Astrocyte (in vitro differentiated cells and primary cell): ENCODE measurements around the gene CPA1.

Experiments used
- EZH2 ChIP-seq: IDR thresholded peaks from 2 replicates; pipeline ENCODE4 v1.6.1; 2012; ENCODE audit warnings: mild to moderate bottlenecking, low read length, inconsistent platforms; ENCODE audit not compliant: insufficient read depth
- TF ChIP-seq, protein P1 (sequence below): IDR thresholded peaks from 2 replicates; pipeline ENCODE4 v1.5.1; 2011; ENCODE audit warnings: low read depth, mild to moderate bottlenecking, inconsistent platforms, low read length, moderate library complexity; ENCODE audit not compliant: insufficient read depth

- TF ChIP-seq, protein P1, sequence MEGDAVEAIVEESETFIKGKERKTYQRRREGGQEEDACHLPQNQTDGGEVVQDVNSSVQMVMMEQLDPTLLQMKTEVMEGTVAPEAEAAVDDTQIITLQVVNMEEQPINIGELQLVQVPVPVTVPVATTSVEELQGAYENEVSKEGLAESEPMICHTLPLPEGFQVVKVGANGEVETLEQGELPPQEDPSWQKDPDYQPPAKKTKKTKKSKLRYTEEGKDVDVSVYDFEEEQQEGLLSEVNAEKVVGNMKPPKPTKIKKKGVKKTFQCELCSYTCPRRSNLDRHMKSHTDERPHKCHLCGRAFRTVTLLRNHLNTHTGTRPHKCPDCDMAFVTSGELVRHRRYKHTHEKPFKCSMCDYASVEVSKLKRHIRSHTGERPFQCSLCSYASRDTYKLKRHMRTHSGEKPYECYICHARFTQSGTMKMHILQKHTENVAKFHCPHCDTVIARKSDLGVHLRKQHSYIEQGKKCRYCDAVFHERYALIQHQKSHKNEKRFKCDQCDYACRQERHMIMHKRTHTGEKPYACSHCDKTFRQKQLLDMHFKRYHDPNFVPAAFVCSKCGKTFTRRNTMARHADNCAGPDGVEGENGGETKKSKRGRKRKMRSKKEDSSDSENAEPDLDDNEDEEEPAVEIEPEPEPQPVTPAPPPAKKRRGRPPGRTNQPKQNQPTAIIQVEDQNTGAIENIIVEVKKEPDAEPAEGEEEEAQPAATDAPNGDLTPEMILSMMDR = no peak
- no peak for TF ChIP-seq EZH2
These were observed 39.4 kb downstream of the CPA1 start for GRCh38 chr7:130419658-130420057.
